GM18502 (cell line): ENCODE data around the gene XPO4.

Experiments
- ATAC-seq: cut with Tn5 transposase; IDR thresholded peaks from one replicate; pipeline ENCODE4 v1.9.1; 2021; ENCODE audit warnings: mild to moderate bottlenecking; ENCODE audit not compliant: unreplicated experiment, poor library complexity

Gene XPO4

GRCh38 chr13:20831933-20832332, 70.6 kb downstream of the XPO4 start:
- ATAC-seq, result no peak

DNA sequence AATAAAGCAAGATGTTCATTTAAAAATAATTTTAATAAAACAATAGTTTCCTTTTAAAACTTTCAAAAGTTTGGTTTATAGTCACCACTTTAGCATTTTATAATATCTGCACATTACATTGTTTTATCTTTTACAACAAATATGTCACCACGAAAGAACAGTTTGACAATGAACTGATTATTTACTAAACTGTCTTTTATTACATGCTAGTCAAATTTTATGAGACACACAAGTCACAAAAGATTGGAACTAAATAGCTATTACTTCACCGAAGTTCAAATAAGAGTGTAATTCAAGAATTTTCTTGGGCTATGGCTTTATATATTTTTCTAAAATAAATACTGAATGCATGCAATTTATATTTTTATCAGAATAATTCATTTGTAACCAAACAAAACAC, 71.3 kb downstream of the XPO4 start:
- ATAC-seq, result no peak

GRCh38 chr13:20828539-20829364, 73.8 kb downstream of the XPO4 start:
- ATAC-seq, result peak; percentile 68

DNA sequence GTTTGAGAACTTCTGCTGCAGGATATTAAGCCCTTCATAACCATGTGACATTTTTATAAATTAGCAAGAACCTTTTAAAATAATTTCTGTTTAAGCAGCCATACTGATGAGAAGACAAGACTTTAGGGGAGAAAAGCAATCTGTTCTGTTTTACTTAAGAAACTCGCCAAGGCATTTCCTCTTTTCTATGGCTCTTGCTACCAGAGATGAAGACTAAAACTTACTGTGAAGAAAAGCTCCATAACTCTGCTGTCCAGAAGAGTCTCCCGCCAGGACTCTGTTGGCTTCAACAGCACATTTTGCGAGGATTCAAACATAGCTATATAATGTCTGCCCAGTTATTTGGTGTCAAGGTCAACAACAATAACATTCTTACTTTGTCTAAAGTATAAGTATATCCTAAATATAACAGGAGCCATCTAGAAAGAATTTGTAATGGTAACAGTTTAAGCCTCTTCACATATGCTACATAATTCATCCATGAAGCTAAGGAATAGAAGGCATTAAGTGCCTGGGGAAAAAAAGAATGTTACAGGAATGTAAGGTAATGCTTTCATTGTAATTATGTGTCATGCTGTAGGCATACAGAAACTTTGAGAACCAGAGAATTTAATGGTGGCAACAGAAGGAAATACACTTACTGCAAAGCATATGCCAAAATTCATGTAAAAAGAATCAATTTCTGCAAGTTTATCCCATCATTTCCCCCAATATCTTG, 75.5 kb downstream of the XPO4 start:
- ATAC-seq, result no peak

- ATAC-seq, result no peak
Observed at GRCh38 chr13:20826301-20826700, 76.2 kb downstream of the XPO4 start.

DNA sequence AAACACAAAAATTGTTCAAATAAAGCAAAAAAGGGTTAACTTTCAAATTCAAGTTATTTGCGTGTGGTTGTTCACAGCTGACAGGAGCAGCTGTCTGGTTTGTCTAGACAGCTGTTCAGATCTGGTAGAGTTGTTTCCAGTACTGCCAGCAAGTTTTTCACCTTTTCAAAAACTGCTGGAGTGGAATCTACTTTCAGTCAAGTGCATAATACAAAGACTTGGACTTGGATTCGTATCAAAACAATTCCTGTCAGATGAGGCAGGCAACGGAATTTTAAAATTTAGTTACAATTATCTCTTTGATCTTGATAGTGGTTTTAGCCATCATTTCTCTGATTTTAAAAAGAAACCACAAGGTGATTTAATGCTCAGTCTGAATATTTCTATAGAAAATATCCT, 77.1 kb downstream of the XPO4 start:
- no peak for ATAC-seq

DNA sequence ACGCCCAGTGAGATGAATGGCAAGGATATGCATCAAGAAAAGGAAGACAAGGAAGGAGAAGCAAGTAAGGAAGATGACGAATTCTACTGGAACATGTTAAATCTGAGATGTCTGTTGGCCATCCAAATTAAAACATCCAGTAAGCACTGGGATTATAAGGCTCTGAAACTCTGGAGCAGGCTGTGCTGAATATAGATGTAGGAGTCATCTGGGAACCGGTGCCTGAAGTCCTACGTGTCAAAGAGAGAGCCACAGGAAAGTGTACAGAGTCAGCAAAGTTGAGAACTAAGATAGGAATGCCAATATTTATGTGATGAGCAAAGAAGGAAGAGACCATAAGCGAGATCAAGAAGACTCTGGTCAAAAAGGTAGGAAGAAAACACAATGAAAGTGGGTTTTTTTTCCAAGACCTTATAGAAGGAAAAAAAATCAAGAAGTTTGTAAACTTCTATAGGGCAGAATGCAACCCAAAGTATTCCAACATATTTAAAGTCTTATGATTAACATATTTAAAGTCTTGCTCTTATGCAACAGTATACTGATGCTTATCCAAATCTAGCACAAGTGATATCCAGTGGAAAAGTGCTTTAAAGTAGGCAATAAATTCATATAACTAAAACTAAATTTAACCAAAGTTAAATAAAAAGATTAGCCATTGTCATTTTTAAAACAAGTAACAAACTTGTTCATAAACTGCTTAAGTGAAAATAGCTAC, 77.6 kb downstream of the XPO4 start:
- ATAC-seq, result no peak

- no peak for ATAC-seq
Observed at GRCh38 chr13:20823071-20823470, 79.5 kb downstream of the XPO4 start.

DNA sequence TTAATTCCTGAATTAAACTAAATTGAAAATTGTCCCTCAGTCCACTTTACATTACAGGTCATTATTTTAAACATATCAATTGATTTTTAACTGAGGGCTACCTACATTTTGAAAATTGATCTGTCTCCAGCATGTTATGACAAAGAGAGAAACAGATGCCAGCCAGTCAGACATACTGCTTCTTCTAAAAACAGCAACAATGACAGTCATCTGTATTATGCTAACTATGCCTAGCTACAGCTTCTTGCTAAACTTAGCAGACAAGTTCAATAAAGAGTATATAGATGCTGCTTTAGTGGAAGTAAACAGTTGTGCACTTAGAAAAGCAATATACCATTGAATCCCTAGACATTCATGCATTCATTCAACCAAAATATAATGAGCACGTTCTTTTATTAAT, 80.1 kb downstream of the XPO4 start:
- no peak for ATAC-seq

DNA sequence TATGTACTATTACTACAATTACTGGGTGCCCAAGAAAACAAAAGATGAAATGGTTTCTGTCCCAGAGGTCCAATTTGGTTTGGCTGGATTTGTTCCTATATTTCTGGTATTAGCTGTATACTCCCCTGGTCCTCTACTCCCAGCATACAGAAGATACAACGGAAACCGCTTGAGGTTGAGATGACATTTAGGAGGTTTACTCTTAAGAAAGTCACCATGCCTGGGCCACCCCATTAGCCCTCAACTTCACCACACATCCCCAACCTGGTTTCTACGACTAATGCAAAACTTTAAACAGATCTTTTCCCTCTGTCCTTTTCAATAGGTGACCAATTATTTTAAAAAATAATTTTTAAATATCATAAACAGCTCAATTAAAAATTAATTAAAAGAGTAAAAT, 82.8 kb downstream of the XPO4 start:
- ATAC-seq, result no peak

- ATAC-seq, result no peak
Observed at GRCh38 chr13:20815464-20815863, 87.1 kb downstream of the XPO4 start.

- no peak for ATAC-seq
Observed at GRCh38 chr13:20814224-20814910, 88.2 kb downstream of the XPO4 start.

GRCh38 chr13:20812890-20813289, 89.7 kb downstream of the XPO4 start:
- no peak for ATAC-seq

DNA sequence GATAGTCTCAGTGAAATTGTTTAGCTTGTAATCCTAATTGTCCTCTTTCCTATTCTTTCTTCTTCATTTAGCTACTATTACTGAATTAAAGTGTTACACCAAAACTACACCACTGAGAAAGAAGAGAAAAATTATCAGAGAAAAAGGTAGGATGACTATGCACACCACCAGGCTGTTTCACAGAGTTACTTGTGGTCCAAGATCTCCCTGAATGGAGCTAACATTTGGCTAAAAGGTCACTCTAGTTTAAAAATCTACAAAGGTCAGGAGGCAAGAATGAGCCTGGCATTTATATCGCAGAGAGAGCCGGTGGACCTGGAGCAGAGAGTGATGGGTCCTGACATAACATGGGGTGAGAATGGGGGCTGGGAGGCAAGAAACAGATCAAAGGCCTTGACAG, 91.7 kb downstream of the XPO4 start:
- ATAC-seq, result no peak

DNA sequence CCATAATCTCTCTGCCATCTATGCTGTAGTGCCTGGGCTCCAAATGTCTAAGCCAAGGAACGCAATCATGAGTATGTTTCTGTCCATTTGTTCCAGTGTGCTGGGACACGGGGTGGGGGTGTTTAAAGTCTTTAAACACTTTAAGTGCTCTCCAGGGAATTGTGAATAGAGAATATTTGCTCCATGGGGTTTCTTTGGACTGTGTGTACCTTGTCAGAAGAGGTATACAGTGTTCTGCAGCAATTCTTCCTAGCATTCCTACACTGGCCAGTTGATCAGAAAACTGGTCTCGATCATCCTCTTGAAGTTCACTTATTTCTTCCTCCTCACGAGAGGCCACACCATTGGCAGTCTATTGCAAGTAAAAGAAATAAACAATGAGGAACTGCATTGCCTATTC, 93.7 kb downstream of the XPO4 start:
- ATAC-seq, result no peak

- no peak for ATAC-seq
Observed at GRCh38 chr13:20803180-20803965, 99.2 kb downstream of the XPO4 start.

DNA sequence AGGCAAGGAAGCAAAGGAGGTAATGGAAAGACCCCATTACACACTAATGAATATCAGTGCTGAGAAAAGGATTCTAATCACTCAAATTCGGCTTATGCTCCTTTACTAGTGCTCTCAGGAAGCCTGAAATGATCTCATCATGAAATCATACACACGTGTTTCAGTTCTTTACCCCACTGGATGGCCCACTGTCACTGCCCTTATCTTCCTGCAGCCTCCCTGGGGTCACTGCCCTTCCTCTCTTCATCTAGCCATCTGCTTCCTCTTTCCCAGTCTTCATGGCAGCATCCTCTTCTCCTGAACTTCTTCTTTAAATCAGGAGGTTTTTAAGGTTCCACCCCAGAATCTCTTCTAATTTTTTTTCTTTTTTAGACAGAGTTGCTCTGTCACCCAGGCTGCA, 100.8 kb downstream of the XPO4 start:
- ATAC-seq, result no peak

- ATAC-seq, result no peak
Observed at GRCh38 chr13:20799726-20800416, 102.7 kb downstream of the XPO4 start.

DNA sequence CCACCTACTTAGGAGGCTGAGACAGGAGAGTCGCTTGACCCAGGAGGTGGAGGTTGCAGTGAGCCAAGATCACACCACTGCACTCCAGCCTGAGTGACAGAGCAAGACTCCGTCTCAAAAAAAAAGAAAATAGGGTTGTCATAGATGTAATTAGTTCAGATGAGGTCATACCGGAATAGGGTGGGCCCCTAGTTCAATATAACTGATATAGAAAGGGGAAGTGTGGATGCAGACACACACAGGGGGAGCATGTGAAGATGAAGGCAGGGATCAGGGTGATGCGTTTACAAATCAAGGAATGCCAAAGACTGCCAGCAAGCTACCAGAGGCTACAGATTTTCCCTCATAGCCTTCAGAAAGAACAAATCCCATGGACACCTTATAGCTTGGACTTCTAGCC, 104.5 kb downstream of the XPO4 start:
- no peak for ATAC-seq
